Muscle of leg (tissue), 11 donors: ENCODE measurements around the gene PSMD14. TPM values are rescaled to one million over a fixed set of nuclear protein-coding genes. Genes with fewer than 3 reads are reported as not detected.

Source experiments
- DNase-seq: peaks from one replicate; pipeline ENCODE4 v3.0.0; 2013
- H3K27ac ChIP-seq: one replicate; pipeline ENCODE4 v1.5.1; 2013; ENCODE audit warnings: mild to moderate bottlenecking, low read length, control low read depth
- H3K27me3 ChIP-seq: one replicate; pipeline ENCODE4 v1.6.1; 2013; ENCODE audit warnings: low read length; ENCODE audit not compliant: control insufficient read depth, insufficient read depth
- H3K36me3 ChIP-seq: one replicate; pipeline ENCODE4 v1.6.1; 2013; ENCODE audit warnings: low read length; ENCODE audit not compliant: control insufficient read depth, insufficient read depth
- H3K4me1 ChIP-seq: one replicate; pipeline ENCODE4 v1.6.1; 2013; ENCODE audit warnings: low read length; ENCODE audit not compliant: control insufficient read depth, insufficient read depth
- H3K4me3 ChIP-seq: one replicate; pipeline ENCODE4 v1.5.1; 2013; ENCODE audit warnings: low read length, control low read depth
- H3K9me3 ChIP-seq: replicated peaks from 2 replicates; pipeline ENCODE4 v1.6.1; 2013; ENCODE audit warnings: low read depth, low read length; ENCODE audit not compliant: control insufficient read depth
- WGBS: methylation state at CpG from one replicate; pipeline ENCODE4 v1.1.5; 2013; ENCODE audit warnings: missing lambda C conversion rate; ENCODE audit not compliant: insufficient coverage; 5-methylcytosine and 5-hydroxymethylcytosine counted together
- polyA plus RNA-seq, 8 donors: library from polyadenylated mRNA; unstranded; fragments of 120-200 nt; gene quantifications; one replicate each; pipeline versions ENCODE4 v1.2.1 to v1.2.3, GENCODE V29; 2013; ENCODE audit warnings: inconsistent platforms in 1 of 8, low replicate concordance in 1 of 8; ENCODE audit not compliant: insufficient read length in 8 of 8, insufficient read depth in 1 of 8
- total RNA-seq: library from RNA; stranded (reverse); fragments of 120-200 nt; gene quantifications from one replicate; pipeline ENCODE4 v1.2.4, GENCODE V29; 2013

PSMD14 gene
- total and polyA plus RNA-seq, 9 donors = 35.5 to 49.8 (median 44.0) TPM

DNA sequence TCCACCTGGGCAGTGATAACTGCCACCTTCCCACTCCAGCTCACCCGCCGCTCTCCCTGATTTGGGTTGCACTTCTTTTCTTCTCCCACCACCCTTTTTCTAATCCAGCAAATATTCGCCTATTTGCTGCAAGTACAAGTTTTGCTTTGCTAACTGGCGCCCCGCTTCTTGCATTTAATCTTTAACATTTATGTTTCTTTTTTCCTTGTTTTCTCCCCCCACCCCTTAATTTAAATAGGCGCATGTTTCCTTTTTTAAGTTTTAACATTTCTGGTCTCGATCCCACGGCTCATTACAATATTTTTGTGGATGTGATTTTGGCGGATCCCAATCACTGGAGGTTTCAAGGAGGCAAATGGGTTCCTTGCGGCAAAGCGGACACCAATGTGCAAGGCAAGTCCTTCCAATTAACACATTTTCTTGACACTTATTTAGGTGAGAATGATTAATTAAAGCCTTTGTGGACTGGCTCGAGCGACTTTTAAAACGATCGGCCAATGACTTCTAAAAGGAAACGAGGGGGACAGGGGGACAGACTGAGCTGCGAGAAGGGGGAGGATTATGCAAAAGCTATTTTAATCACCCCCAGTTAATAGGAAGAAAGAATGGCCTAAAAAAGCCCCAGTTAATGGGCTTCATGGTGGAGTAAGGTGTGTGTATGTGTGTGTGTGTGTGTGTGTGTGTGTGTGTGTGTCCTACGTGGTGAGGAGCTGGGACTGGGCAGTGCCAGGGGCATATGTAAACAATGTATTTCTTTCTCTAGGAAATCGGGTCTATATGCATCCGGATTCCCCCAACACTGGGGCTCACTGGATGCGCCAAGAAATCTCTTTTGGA, 109.4 kb downstream of the PSMD14 start:
- Histone ChIP-seq H3K27me3 (peaks cover 81% of the 10 kb centered on the region), H3K4me1 (peaks cover 38% of the 10 kb centered on the region)
- 5% methylated on average over 11 of the region's 21 CpGs for WGBS

DNA sequence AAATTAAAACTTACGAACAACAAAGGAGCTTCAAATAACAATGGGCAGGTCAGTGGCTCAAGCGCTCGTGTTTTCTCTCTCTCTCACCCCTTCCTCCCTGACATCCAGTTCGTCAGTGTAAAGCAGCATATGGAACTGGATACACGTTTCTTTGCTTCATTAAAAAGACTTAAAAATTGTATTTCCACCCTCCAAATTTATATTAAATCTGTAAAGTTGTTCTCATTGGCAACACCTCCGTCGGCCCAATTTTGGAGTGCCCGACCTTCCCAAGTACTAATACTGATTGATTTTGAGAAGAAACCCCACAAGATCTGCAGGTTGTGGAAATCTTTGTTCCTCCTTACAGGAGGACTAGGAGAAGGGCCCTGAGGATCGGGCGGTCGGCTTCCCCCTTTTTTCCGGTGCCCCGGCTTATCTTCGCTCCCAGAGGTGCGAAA, 110.1 kb downstream of the PSMD14 start:
- 1% methylated on average over 10 of the region's 15 CpGs for WGBS
- Histone ChIP-seq H3K27ac (no peak overlapping the region), H3K4me1 (peaks cover 40% of the 10 kb centered on the region), H3K36me3 (no peaks in the 10 kb centered on the region), H3K4me3 (no peak overlapping the region), H3K9me3 (no peaks in the 10 kb centered on the region), H3K27me3 (peaks cover 85% of the 10 kb centered on the region)
- DNase-seq = no peak

More for the DNA sequence above, 109.4 kb downstream of the PSMD14 start:
- Histone ChIP-seq H3K9me3 (no peaks in the 10 kb centered on the region), H3K36me3 (no peaks in the 10 kb centered on the region), H3K27ac (no peak overlapping the region), H3K4me3 (no peak overlapping the region)
- DNase-seq = no peak

DNA sequence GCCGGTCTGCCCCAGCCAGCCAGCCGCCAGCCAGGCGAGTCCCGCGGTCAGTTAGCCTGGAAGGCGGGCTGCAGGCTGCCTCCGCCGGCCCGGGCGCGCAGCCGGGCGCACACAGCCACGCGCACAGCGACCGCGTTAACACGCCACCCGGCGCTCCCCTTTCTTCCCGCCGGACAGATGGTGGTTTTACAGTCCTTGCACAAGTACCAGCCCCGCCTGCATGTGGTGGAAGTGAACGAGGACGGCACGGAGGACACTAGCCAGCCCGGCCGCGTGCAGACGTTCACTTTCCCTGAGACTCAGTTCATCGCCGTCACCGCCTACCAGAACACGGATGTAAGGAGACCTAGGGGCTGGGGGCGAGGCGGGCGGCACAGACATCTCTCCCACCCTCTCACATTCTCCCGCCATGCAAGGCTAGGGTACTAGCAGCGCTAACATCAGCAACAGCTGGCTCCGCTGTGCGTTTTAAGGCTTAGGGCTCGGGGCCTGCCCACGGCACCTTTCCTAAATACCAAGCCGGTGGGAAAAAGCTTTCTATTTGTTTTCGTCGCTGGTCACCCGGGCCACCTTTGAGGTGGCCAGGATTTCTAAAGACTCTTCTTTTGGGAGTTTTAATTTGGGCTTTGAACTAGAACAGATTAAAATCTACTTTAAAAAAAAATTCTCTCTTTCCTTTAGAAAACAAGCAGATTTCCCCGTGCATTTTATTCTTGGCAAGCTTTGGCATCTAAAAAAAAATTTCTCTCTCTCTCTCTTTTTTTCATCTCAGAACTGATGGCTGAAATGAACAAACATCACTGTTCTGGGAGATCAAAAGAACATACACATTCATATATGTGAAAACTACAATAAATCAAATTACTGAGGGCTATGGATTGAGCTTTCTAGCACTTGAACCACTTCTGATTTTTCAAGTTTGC, 110.8 kb downstream of the PSMD14 start:
- peaks cover 87% of the 10 kb centered on the region for H3K27me3 ChIP-seq
- under 1% methylated on average over 37 of the region's 49 CpGs for WGBS
- no peak overlapping the region for H3K4me3 ChIP-seq
- H3K36me3 ChIP-seq = no peaks in the 10 kb centered on the region
- no peaks in the 10 kb centered on the region for H3K9me3 ChIP-seq
- no peak for DNase-seq
- no peak overlapping the region for H3K27ac ChIP-seq
- peaks cover 39% of the 10 kb centered on the region for H3K4me1 ChIP-seq

DNA sequence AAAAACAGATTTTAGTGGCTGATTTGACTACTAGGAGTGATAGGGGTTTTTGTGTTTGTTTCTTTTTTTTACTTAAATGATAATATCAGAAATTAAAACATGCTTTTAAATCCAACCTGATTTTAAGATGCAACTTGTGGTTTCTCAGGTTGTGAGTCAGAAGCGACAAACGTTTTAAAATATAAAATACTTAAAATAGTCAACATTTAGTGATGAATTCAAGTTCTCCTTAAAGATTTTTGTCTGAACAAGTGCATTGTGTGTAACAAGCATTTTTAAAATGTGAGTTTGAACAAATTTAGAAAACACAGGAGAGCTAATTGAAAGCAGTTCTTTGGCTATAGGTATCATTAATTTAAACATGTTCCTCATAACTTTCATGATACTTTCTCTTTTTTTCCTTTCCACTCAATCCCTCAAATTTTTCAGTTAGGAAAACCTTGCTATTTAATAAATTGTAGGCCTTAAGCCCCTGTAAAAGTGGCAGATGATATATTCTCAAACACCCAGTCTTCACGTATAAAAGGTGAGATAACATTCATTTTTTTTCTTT, 111.5 kb downstream of the PSMD14 start:
- DNase-seq = no peak
- Histone ChIP-seq H3K9me3 (no peaks in the 10 kb centered on the region), H3K27ac (no peak overlapping the region), H3K4me1 (peaks cover 39% of the 10 kb centered on the region), H3K4me3 (no peak overlapping the region), H3K27me3 (peaks cover 86% of the 10 kb centered on the region), H3K36me3 (no peaks in the 10 kb centered on the region)
- no CpG with 5 or more reads among the region's 3 CpGs for WGBS

DNA sequence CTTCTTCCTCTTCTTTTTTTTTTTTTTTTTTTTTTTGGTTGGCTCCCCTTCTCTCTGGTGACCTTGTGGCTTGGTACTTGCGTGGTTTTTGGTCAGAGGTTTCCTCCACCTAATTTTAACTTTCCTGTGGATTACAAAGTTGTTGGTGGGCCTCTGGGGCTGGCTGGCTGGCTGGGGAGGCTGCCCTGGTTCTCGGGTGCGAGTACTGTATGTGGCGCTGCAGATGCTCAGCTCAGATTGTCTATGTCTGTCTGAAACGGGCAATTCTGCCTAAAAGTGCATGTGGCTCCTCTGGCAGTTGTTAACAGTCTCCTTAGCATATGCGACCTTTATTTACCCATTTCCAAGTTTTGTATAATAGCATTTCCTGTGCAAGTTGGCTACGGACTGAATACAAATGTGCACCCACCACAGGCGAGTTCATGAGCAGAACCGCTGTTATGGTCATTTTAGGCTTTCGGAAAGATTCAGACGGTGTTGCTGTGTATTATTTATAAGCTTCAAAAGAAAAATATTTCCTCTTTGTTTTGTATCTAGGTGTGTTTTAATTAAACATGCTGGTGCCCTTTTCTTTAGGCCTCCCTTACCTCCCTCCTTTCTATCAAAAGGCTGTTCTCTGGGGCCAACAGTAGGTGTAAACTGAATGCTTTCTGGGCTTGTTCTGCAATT, 112.3 kb downstream of the PSMD14 start:
- Histone ChIP-seq H3K4me3 (no peak overlapping the region), H3K4me1 (peaks cover 33% of the 10 kb centered on the region), H3K27me3 (peaks cover 82% of the 10 kb centered on the region), H3K27ac (no peak overlapping the region), H3K9me3 (no peaks in the 10 kb centered on the region), H3K36me3 (no peaks in the 10 kb centered on the region)
- no peak for DNase-seq
- 21% methylated on average over 5 of the region's 11 CpGs for WGBS

DNA sequence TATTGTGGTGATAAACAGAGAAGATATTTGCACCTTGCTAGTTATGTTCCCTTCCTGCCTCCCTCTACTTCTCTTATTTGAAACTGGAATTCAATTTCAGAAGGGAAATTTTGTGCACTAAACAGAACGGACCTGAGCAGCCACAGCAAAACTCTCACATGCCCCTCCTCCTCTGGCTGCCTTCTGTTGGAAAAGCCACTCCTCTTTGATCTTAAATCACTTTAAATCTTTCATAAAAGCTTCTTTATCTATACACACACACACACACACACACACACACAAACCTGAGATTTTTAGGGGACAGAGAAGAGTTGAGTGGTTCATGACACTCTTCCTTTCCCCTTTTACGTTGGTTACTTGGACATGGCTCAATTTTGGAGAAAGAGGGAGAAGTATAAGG, 113.5 kb downstream of the PSMD14 start:
- Histone ChIP-seq H3K4me1 (peaks cover 24% of the 10 kb centered on the region), H3K27ac (no peak overlapping the region), H3K36me3 (no peaks in the 10 kb centered on the region), H3K9me3 (no peaks in the 10 kb centered on the region), H3K4me3 (no peak overlapping the region), H3K27me3 (peaks cover 81% of the 10 kb centered on the region)
- WGBS = no CpG with 5 or more reads among the region's 2 CpGs
- DNase-seq = no peak

DNA sequence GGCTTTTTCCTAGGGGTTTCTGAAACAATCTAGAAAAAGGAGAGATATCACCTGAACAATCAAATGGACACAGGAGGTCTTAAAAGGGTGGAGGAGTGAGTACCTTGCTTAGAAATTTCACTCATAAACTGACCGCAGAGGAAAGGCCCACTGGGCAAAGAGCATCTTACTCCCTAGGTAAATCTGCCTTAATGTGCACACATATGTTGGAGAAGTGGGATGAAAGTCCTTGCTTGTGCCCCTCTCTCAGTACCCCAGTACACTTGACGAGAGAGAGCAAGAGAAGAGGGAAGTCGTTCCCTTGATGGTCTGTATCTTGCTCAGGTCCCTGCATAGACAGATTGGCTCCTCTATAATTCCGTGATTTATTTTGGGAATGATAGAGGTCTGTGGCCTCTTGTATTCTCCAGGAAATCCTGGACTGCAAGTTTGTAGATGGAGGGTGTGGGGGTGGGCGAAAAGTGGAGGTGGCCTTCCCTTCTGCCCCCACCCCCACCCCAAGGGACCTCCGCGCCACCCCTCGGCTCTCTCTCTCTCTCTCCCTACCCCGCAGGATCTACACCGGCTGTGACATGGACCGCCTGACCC, 114.7 kb downstream of the PSMD14 start:
- no peak overlapping the region for H3K27ac ChIP-seq
- H3K27me3 ChIP-seq = peaks cover 81% of the 10 kb centered on the region
- H3K4me1 ChIP-seq = peaks cover 25% of the 10 kb centered on the region
- H3K9me3 ChIP-seq = no peaks in the 10 kb centered on the region
- H3K4me3 ChIP-seq = no peak overlapping the region
- 6% methylated on average over 5 of the region's 11 CpGs for WGBS
- no peak for DNase-seq
- no peaks in the 10 kb centered on the region for H3K36me3 ChIP-seq

DNA sequence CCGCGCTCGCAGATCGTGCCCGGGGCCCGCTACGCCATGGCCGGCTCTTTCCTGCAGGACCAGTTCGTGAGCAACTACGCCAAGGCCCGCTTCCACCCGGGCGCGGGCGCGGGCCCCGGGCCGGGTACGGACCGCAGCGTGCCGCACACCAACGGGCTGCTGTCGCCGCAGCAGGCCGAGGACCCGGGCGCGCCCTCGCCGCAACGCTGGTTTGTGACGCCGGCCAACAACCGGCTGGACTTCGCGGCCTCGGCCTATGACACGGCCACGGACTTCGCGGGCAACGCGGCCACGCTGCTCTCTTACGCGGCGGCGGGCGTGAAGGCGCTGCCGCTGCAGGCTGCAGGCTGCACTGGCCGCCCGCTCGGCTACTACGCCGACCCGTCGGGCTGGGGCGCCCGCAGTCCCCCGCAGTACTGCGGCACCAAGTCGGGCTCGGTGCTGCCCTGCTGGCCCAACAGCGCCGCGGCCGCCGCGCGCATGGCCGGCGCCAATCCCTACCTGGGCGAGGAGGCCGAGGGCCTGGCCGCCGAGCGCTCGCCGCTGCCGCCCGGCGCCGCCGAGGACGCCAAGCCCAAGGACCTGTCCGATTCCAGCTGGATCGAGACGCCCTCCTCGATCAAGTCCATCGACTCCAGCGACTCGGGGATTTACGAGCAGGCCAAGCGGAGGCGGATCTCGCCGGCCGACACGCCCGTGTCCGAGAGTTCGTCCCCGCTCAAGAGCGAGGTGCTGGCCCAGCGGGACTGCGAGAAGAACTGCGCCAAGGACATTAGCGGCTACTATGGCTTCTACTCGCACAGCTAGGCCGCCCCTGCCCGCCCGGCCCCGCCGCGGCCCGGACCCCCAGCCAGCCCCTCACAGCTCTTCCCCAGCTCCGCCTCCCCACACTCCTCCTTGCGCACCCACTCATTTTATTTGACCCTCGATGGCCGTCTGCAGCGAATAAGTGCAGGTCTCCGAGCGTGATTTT, 115.5 kb downstream of the PSMD14 start:
- Histone ChIP-seq H3K36me3 (no peaks in the 10 kb centered on the region), H3K4me3 (peak overlapping the region; percentile 14)
- 2% methylated on average over 125 of the region's 125 CpGs for WGBS

DNA sequence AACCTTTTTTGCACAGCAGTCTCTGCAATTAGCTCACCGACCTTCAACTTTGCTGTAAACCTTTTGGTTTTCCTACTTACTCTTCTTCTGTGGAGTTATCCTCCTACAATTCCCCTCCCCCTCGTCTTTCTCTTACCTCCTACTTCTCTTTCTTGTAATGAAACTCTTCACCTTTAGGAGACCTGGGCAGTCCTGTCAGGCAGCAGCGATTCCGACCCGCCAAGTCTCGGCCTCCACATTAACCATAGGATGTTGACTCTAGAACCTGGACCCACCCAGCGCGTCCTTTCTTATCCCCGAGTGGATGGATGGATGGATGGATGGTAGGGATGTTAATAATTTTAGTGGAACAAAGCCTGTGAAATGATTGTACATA, 116.2 kb downstream of the PSMD14 start:
- peaks cover 72% of the 10 kb centered on the region for H3K27me3 ChIP-seq
- H3K4me3 ChIP-seq = no peak overlapping the region
- H3K36me3 ChIP-seq = no peaks in the 10 kb centered on the region
- H3K4me1 ChIP-seq = peaks cover 18% of the 10 kb centered on the region
- 5% methylated on average over 2 of the region's 9 CpGs for WGBS
- H3K27ac ChIP-seq = no peak overlapping the region
- H3K9me3 ChIP-seq = no peaks in the 10 kb centered on the region
- DNase-seq = no peak

More for the DNA sequence above, 115.5 kb downstream of the PSMD14 start:
- Histone ChIP-seq H3K4me1 (peaks cover 22% of the 10 kb centered on the region), H3K27me3 (peaks cover 78% of the 10 kb centered on the region), H3K9me3 (no peaks in the 10 kb centered on the region), H3K27ac (no peak overlapping the region)
- DNase-seq = no peak
